Esophagus squamous epithelium (tissue), 5 donors: ENCODE measurements around the gene SHC1. TPM values are rescaled to one million over a fixed set of nuclear protein-coding genes. Genes with fewer than 3 reads are reported as not detected.

Source experiments
- DNase-seq: peaks from one replicate; lab custom pipeline; 2025; lab: John Stamatoyannopoulos, UW
- H3K27ac ChIP-seq, 4 donors: fragments of 200-600 bp; sonication (generic); one replicate each; pipeline ENCODE4 v1.5.1; 2016 to 2019; ENCODE audit warnings: mild to moderate bottlenecking in 1 of 4
- H3K27me3 ChIP-seq, 4 donors: fragments of 200-600 bp; sonication (generic); 1 replicate in 3 of 4; 2 replicates in 1 of 4; pipeline versions ENCODE4 v1.5.1 to v1.6.0; 2017 to 2021; ENCODE audit warnings: antibody characterized with exemption in 1 of 4
- H3K36me3 ChIP-seq, 3 donors: fragments of 200-600 bp; sonication (generic); one replicate each; pipeline ENCODE4 v1.5.1; 2016 to 2019
- H3K4me1 ChIP-seq, 3 donors: fragments of 200-600 bp; sonication (generic); one replicate each; pipeline ENCODE4 v1.5.1; 2017 to 2019
- H3K4me3 ChIP-seq, 4 donors: fragments of 200-600 bp; sonication (generic); 1 replicate in 3 of 4; 2 replicates in 1 of 4; pipeline ENCODE4 v1.5.1; 2016 to 2019; ENCODE audit warnings: mild to moderate bottlenecking in 2 of 4, moderate library complexity in 1 of 4
- H3K9me3 ChIP-seq, 3 donors: fragments of 200-600 bp; sonication (generic); one replicate each; pipeline ENCODE4 v1.5.1; 2016 to 2019
- CTCF ChIP-seq, 6 experiments: fragments of 450-650 bp in 4 of 6; fragments of 200-600 bp in 2 of 6; sonication (generic) in 2 of 6; IDR thresholded peaks; one replicate each; pipeline ENCODE4 v1.5.1; 2016 to 2019; ENCODE audit warnings: antibody characterized with exemption in 6 of 6, mild to moderate bottlenecking in 4 of 6, moderate library complexity in 4 of 6
- POLR2A ChIP-seq, 4 donors: fragments of 450-650 bp; IDR thresholded peaks; one replicate each; pipeline ENCODE4 v1.6.1; 2017; ENCODE audit warnings: antibody characterized with exemption in 4 of 4, mild to moderate bottlenecking in 4 of 4, moderate library complexity in 3 of 4
- WGBS, 2 donors: methylation state at CpG; one replicate each; pipeline ENCODE4 v1.1.5; 2018; 5-methylcytosine and 5-hydroxymethylcytosine counted together
- intact Hi-C: fragments of 100-400 bp; cut with DNase I; formaldehyde crosslinking; loops from one replicate; pipeline ENCODE4 v1.15.0; 2022
- small RNA-seq, 4 donors: library from RNA; depleted of rRNA; stranded (forward); fragments of <200 nt; gene quantifications; one replicate each; pipeline ENCODE3, GENCODE V24; 2016
- total RNA-seq, 4 donors: library from RNA; depleted of rRNA; stranded (reverse); fragments of >200 nt; gene quantifications; one replicate each; pipeline ENCODE4 v1.1.0, GENCODE V29; 2016
- donor health status: DM: yes; HTN: yes; CAD: no.

Gene SHC1
- total RNA-seq, 4 donors from 2014 or later = 37.6 to 80.9 (median 65.8) TPM

GRCh38 chr1:154923695-154924094, 46.9 kb downstream of the SHC1 start:
- intact Hi-C loops = no loop called here
- TF ChIP-seq CTCF (IDR thresholded peaks at IDR 0.05) = no peak
- no peak for TF ChIP-seq POLR2A (IDR thresholded peaks at IDR 0.05)
- no peak for DNase-seq
- Histone ChIP-seq H3K36me3 (peaks cover 19 to 100% (median 29%) of the 10 kb centered on the region in 3 donors), H3K27me3 (no peaks in the 10 kb centered on the region), H3K4me3 (no peak overlapping the region), H3K27ac (no peak overlapping the region), H3K9me3 (no peaks in the 10 kb centered on the region), H3K4me1 (no peaks in the 10 kb centered on the region)
- 77 to 100% methylated on average over 2 to 3 of the region's 3 CpGs for WGBS, 2 donors

- WGBS, 2 donors = 91 to 96% methylated on average over 3 of the region's 3 CpGs
- no peaks in the 10 kb centered on the region for H3K27me3 ChIP-seq
- H3K36me3 ChIP-seq = no peaks in the 10 kb centered on the region
- DNase-seq = no peak
- intact Hi-C loops = no loop called here
- no peak overlapping the region for H3K27ac ChIP-seq
- no peaks in the 10 kb centered on the region for H3K9me3 ChIP-seq
- peaks cover 4 to 40% (median 16%) of the 10 kb centered on the region in 3 donors for H3K4me1 ChIP-seq
- TF ChIP-seq CTCF (IDR thresholded peaks at IDR 0.05) (no peak), POLR2A (IDR thresholded peaks at IDR 0.05) (no peak)
- H3K4me3 ChIP-seq = no peak overlapping the region
Measured at GRCh38 chr1:154913273-154913672, 57.3 kb downstream of the SHC1 start.

- 64 to 79% methylated on average over 2 of the region's 2 CpGs for WGBS, 2 donors
- intact Hi-C loops = no loop called here
- Histone ChIP-seq H3K36me3 (no peaks in the 10 kb centered on the region), H3K4me3 (no peak overlapping the region), H3K4me1 (peaks cover 4 to 41% (median 16%) of the 10 kb centered on the region in 3 donors), H3K27ac (no peak overlapping the region), H3K9me3 (no peaks in the 10 kb centered on the region), H3K27me3 (no peaks in the 10 kb centered on the region)
- DNase-seq = no peak
- TF ChIP-seq POLR2A (IDR thresholded peaks at IDR 0.05) = no peak
- TF ChIP-seq CTCF (IDR thresholded peaks at IDR 0.05) = no peak
Measured at GRCh38 chr1:154912755-154913154, 57.8 kb downstream of the SHC1 start.

Small RNA genes within 50 kb of the gene (small RNA-seq; reads per million reads assigned to genes)
- gene MIR4258 (0 to 0.15 (median 0.04) reads per million in 4 donors), gene RF00017 (0 reads per million in 4 donors)

Other genes starting within 250 kb of the SHC1 start
- 1 to 10 TPM in 1 of 4 donors, under 1 TPM in 3; 0.08 to 1.7 (median 0.50) TPM for gene KCNN3, start 100.5 kb downstream of the SHC1 start, total RNA-seq
- gene PMVK, start 34.0 kb downstream of the SHC1 start, total RNA-seq = 10 to 100 TPM; 29.0 to 38.2 (median 33.5) TPM
- gene PBXIP1, start 14.6 kb downstream of the SHC1 start, total RNA-seq = 10 to 100 TPM; 11.1 to 51.1 (median 29.3) TPM
- 10 to 100 TPM; 14.4 to 18.8 (median 17.5) TPM for gene PYGO2, start 9.0 kb downstream of the SHC1 start, total RNA-seq
- gene CKS1B, start 3.9 kb upstream of the SHC1 start, total RNA-seq = 10 to 100 TPM; 34.9 to 72.8 (median 55.3) TPM
- gene FLAD1, start 12.6 kb upstream of the SHC1 start, total RNA-seq = 10 to 100 TPM; 21.5 to 30.9 (median 29.5) TPM
- gene LENEP, start 22.8 kb upstream of the SHC1 start, total RNA-seq = not detected
- gene ZBTB7B, start 32.1 kb upstream of the SHC1 start, total RNA-seq = 100 to 1,000 TPM; 101 to 220 (median 113) TPM
- gene DCST2, start 63.0 kb upstream of the SHC1 start, total RNA-seq = 1 to 10 TPM in 1 of 4 donors, under 1 TPM in 3; 0.11 to 8.2 (median 0.18) TPM
- under 1 TPM in 1 of 4 donors, not detected in 3; 0.19 TPM for gene DCST1, start 63.1 kb upstream of the SHC1 start, total RNA-seq
- 100 to 1,000 TPM; 135 to 194 (median 183) TPM for gene ADAM15, start 80.6 kb upstream of the SHC1 start, total RNA-seq
- gene EFNA4, start 93.0 kb upstream of the SHC1 start, total RNA-seq = 10 to 100 TPM in 3 of 4 donors, 1 to 10 TPM in 1; 8.1 to 22.9 (median 12.2) TPM
- 10 to 100 TPM; 20.0 to 25.8 (median 21.1) TPM for gene EFNA3, start 108.1 kb upstream of the SHC1 start, total RNA-seq
- gene EFNA1, start 157.1 kb upstream of the SHC1 start, total RNA-seq = 10 to 100 TPM; 30.2 to 42.9 (median 31.0) TPM
- gene SLC50A1, start 165.1 kb upstream of the SHC1 start, total RNA-seq = 10 to 100 TPM; 21.4 to 27.2 (median 26.0) TPM
- 10 to 100 TPM; 33.1 to 67.7 (median 45.4) TPM for gene DPM3, start 169.8 kb upstream of the SHC1 start, total RNA-seq
- gene KRTCAP2, start 202.6 kb upstream of the SHC1 start, total RNA-seq = 100 to 1,000 TPM in 1 of 4 donors, 10 to 100 TPM in 3; 70.8 to 122 (median 73.8) TPM
- under 1 TPM in 3 of 4 donors, not detected in 1; 0.30 to 0.53 (median 0.38) TPM for gene TRIM46, start 203.1 kb upstream of the SHC1 start, total RNA-seq
- gene THBS3, start 237.2 kb upstream of the SHC1 start, total RNA-seq = 10 to 100 TPM in 3 of 4 donors, 1 to 10 TPM in 1; 8.7 to 18.5 (median 11.1) TPM
- gene MTX1, start 237.9 kb upstream of the SHC1 start, total RNA-seq = 10 to 100 TPM; 34.0 to 59.1 (median 42.9) TPM